Measurements from ENCODE around the gene SLC4A1AP.

SLC4A1AP gene

DNA sequence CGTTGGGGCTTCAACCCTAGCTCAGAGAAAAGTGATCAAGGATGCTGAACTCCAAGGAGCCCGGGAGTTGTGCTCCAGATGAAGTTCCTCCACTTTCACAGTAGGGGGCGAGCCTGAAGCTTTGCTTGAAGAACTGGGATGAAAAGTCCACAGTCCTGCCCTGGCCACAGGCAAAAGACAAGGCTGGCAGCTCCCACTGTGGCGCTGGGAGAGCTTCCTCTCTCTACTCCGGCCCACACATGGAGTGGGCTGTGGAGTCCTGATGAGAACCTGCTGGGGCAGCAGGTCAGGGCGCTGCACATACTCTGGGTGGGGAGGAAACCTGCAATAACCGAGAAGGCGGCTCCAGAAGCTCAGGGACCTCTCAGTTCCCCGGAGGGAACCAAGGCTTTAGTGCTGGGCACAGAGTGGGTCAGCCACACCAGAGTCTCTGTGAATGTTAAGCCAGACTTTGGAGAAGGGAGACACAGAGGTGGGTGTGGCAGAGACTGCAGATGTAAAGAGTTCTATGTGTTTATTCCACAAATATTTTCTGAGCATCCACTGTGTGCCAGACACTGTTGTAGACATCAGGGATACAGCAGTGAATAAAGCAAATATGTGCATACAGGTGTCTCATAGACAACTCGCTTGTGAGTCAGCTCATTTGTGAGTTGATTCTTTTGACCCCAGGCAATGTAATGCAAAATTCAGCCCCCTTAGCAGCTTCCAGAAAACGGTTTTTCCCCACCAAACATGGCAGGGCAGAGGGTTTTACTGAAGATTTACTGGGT is 59.9 kb downstream of the SLC4A1AP start:
- DNase-seq = peak; percentile 30

DNA sequence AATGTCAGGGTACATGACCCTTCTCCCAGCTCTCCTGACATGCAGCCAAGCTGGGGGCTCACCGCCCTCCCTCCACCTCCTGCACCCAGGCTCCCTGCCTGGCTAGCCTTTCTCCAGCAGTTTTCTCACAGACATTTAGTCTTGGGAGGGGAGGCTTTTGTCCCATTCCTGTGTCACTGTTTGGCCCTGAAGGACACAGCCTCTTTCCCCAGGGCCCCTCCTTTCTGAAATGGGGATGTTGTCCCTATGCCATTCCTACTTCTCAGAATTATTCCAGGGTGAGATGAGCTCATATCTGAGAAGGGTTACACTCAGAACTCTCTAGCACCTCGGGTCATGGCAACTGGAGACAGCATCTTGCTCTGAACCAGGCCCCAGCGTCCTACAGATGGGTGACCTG is 60.5 kb downstream of the SLC4A1AP start:
- no peak for DNase-seq

DNA sequence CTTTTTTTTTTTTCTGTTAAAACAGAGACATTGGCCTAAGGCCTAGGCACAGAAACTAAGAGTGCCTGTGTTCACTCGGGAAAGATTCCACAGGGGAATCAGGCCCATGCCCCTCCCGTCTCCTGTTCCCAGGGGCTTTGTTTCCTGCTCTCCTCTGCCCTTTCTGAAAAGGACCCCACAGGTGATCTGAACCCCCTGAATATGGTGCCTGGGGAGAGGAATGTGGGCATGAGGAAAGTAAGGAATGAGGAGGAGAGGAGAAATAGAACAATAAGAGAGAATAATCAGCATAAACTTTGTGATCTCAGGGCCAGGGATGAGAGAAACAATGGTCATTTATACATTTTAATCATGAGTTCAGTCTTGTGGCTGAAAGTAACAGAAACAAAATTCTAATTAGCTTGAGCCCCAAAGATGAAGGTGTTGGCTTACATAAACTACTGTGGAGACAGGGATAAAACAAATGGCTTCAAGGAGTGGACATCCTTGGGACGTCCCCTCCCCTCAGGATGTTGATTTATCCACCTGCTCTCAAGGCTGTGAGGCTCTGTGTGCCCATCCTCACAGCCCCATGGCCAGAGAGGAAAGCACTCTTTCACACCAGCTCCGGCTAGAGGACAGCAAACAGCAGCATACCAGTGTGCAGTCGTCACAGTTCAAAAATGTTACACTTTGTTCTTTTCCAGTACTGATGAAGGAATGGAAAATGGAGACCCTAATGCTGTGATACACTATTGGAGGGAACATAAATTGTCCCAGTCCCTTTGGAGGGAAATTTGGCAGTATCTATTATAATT is 61.4 kb downstream of the SLC4A1AP start:
- no peak for DNase-seq

DNA sequence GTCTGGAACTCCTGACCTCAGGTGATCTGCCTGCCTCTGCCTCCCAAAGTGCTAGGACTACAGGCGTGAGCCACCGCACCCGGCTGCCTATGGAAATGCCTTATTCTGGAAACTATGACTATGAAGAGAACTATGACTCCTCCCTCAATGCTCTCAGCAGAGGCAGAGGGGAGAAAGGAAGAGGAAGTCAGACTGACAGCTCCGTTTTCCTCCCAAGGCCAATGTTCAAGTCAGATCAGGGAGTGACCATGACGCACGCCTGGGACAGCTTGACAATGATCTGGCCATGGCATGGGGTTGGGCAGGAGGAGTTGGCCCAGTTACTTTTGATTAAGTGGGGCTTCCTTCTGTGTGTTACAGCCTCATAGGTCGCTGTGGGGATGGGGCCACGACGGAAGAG is 63.6 kb downstream of the SLC4A1AP start:
- no peak for DNase-seq

GRCh38 chr2:27728081-27728858 is 64.6 kb downstream of the SLC4A1AP start:
- DNase-seq = no peak

GRCh38 chr2:27729198-27729597 is 65.5 kb downstream of the SLC4A1AP start:
- no peak for DNase-seq

DNA sequence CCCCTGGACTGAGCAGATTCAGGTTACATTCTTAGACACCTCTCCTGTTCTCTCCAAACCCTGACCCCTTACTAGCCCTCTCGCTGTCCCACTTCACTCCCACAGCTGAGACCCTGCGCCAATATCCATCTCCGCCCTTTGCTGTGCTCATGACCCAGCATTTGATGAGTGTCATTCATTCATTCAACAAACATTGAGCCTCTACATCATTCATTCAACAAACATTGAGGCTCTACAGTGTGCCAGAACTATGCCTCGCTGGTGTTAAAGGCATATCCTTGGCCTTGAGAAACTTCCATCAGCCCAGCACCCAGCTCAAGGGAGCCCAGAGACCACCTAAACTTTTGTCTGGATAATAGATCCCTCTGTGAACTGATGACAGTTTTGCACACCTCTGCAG is 65.9 kb downstream of the SLC4A1AP start:
- DNase-seq = no peak

GRCh38 chr2:27730261-27730662 is 66.6 kb downstream of the SLC4A1AP start:
- DNase-seq = no peak

- no peak for DNase-seq
Measured at GRCh38 chr2:27730980-27731691, 67.4 kb downstream of the SLC4A1AP start.

GRCh38 chr2:27734305-27734704 is 70.6 kb downstream of the SLC4A1AP start:
- DNase-seq = no peak

GRCh38 chr2:27735263-27735904 is 71.7 kb downstream of the SLC4A1AP start:
- peak; percentile 65 for DNase-seq

- DNase-seq = no peak
Measured at GRCh38 chr2:27736031-27736889, 72.6 kb downstream of the SLC4A1AP start.

GRCh38 chr2:27736890-27737204 is 73.2 kb downstream of the SLC4A1AP start:
- no peak for DNase-seq

GRCh38 chr2:27737676-27738348 is 74.1 kb downstream of the SLC4A1AP start:
- DNase-seq = no peak

GRCh38 chr2:27738349-27739057 is 74.8 kb downstream of the SLC4A1AP start:
- DNase-seq = no peak

GRCh38 chr2:27739058-27739373 is 75.3 kb downstream of the SLC4A1AP start:
- DNase-seq = no peak

DNA sequence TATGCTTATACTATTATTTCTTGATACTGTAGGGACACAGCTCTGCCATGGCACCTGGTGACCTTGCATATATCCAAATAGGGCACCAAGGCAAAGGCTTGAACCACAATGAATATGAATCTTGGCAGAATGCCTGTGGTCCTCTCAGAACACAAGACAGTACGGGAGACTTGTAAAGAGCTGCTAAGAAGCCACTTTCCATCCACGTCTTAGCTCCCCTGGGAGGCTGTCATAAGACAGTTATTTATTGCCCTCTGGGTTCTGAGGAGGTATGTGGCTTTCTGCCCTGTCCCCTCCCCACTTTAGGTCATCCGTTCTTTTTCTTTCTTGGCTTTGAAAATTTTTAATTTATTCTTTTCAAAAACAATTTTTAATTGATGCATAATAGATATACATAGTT is 78.0 kb downstream of the SLC4A1AP start:
- no peak for DNase-seq

DNA sequence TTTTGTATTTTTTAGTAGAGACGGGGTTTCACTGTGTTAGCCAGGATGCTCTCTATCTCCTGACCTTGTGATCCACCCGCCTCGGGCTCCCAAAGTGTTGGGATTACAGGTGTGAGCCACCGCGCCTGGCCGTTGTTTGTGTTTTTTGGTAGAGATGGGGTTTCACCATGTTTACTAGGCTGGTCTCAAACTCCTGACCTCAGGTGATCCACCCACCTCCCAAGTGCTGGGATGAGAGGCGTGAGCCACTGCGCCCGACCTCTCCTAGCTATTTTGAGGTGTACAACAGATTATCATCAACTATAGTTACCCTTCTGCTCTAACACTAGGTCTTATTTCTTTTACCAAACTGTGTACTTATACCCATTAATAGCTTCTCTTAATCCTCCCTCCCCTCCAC is 78.9 kb downstream of the SLC4A1AP start:
- no peak for DNase-seq

Measured in stimulated activated CD4-positive, alpha-beta T cell treated with anti-CD3 and anti-CD28 coated beads, Interleukin-4, amount 100 ng/mL, for 24 hours (primary cell).